ENCODE data around the gene SBF1. TPM values are rescaled to one million over a fixed set of nuclear protein-coding genes. Genes with fewer than 3 reads are reported as not detected.
"Not testable (repeated sequence)": the region's sequence is repeated elsewhere in the genome, so short reads cannot be mapped to it uniquely, and the experiment has no call there.

SBF1 gene
- 118 TPM for total RNA-seq

- DNase-seq (ENCODE audit: low read depth in 2 of 3, low spot score in 2 of 3) = peak; percentile 80 to 88 (median 82)
Measured at GRCh38 chr22:50474710-50475651, at the start of gene SBF1. SBF1 (minus strand) TSS chr22:50475035; CDS start chr22:50474840, 195 bp downstream.

DNA sequence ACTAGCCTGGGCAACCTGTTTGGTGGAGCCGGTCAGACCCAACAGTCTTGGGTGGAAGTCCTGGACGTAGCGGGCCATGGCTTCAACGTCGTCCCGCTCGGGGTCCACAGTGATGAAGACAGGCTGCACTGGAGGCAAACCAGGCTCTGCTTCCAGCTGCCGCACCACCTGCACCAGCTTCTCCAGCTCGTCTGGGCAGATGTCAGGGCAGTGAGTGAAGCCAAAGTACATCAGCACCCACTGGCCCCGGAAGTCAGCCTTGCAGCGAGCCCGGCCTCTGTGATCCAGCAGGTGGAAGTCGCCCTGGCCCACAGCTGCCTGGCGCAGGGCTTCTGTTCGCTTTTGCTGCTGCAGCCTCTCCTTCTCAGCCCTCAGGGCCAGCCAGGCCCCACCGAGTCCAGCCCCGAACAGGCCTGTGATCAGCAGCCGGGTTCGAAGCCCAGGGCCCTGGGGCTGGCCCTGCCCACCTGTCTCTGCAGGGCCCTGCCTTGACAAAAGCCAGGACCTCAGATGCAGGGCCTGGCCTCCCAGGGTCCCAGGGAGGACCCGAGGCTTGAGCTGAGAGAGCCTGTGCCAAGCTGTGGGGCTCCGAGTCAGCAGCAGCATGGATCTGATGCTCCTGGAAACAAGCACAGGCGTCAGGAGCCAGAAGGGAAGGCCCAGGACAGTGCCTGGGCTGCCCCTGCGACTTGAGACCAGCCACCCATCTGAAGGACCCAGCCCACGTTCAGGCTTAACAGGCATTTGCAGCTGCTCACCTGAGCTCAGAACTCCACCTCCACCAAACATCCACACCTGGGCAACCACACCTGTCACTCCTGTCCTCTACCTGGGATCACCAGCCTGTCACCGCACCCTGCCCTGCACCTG, 49.2 kb upstream of the SBF1 start:
- DNase-seq (ENCODE audit: low read depth in 2 of 3, low spot score in 2 of 3) = no peak

DNA sequence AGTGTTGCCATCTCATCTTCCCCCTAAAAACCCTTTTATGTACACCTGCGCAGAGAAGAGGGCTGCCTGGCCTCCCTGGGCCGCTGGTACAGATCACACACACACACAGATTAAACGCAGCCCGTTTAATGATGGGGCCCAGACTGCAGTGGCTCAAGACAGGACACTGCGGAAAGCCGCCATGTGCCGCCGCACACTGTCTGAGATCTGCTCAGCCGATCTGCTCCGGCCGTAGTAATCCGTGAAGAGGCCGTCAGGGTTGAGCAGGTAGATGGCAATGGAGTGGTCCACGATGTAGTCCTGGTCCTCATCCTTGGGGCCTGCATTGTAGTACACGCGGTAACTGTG, 48.6 kb upstream of the SBF1 start:
- DNase-seq (ENCODE audit: low read depth in 2 of 3, low spot score in 2 of 3) = no peak

DNA sequence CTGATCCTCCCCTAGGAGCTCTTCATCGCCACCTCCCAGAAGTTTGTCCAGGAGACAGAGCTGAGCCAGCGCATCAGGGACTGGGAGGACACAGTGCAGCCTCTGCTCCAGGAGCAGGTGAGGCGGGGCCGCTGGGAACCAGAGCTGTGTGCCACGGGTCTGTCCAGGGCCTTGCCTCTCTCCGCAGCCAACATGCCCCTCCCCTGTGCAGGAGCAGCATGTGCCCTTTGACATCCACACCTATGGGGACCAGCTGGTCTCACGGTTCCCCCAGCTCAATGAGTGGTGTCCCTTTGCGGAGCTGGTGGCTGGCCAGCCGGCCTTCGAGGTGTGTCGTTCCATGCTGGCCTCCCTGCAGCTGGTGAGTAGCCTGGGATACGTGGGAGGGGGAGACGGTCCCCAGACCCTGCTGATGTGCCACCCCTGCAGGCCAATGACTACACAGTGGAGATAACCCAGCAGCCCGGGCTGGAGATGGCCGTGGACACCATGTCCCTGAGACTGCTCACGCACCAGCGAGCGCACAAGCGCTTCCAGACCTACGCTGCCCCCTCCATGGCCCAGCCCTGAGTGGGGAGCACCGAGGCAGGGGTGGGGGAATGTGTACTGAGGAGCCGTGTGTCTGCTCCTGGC, 48.1 kb upstream of the SBF1 start:
- no peak for DNase-seq (ENCODE audit: low read depth in 2 of 3, low spot score in 2 of 3)

GRCh38 chr22:50522208-50522805, 47.5 kb upstream of the SBF1 start:
- no peak for DNase-seq (ENCODE audit: low read depth in 2 of 3, low spot score in 2 of 3)

- no peak for DNase-seq (ENCODE audit: low read depth in 2 of 3, low spot score in 2 of 3)
Measured at GRCh38 chr22:50521710-50522109, 46.9 kb upstream of the SBF1 start.

DNA sequence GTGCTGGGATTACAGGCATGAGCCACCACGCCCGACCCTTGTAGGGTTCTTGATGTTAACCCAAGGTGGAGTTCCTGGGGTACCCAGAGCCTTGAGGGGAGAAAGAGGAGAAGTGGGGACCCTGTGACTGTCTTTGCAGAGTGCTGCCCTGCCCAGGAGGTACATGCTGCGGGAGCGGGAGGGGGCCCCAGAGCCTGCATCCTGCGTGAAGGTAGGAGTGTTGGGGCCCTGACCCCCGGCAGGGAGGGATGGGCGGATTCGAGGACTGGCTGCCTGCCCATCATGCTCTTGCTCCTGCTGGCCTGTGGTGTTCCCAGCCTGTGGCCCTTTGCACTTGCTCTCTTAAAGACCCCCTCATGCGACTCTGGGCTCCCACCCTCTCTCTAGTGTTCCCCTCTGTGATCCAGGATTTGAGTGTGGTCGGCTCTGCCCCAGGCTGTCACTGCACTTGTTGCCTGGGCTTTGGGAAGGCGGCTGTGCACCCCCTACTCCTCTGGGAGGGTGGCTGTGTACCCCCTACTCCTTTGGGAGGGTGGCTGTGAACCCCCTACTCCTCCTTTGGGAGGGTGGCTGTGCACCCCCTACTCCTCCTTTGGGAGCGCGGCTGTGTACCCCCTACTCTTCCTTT, 46.1 kb upstream of the SBF1 start:
- DNase-seq (ENCODE audit: low read depth in 2 of 3, low spot score in 2 of 3) = no peak

DNA sequence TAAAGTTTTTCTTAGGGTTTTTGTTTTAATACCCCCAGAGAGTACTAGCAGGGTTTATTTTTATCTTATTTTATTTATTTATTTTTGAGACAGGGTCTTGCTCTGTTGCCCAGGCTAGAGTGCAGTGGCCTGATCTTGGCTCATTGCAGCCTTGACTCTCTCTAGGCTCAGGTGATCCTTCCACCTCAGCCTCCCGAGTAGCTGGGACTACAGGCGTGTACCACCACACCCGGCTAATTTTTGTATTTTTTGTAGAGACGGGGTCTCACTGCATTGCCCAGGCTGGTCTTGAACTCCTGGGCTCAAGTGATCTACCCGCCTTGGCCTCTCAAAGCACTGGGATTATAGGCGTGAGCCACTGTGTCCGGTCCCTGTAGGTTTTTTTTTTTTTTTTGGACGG, 45.3 kb upstream of the SBF1 start:
- DNase-seq (ENCODE audit: low read depth in 2 of 3, low spot score in 2 of 3) = not testable (repeated sequence)

DNA sequence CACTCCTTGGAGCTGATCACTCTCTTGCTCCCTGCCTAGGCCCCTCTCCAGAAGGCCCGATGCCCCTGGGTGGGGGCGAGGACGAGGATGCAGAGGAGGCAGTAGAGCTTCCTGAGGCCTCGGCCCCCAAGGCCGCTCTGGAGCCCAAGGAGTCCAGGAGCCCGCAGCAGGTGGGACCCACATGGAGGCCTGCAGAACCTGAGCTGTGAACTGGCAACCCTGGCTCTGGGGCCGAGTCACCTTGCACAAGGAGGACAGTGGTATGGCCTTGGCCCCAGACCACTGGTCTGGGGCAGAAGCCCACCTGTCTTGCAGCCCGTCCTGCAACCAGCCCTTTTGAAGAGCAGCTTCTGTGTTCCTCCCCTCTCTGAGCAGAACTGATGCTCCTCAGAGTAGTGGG, 44.3 kb upstream of the SBF1 start:
- DNase-seq (ENCODE audit: low read depth in 2 of 3, low spot score in 2 of 3) = no peak

GRCh38 chr22:50518606-50519005, 43.8 kb upstream of the SBF1 start:
- no peak for DNase-seq (ENCODE audit: low read depth in 2 of 3, low spot score in 2 of 3)

DNA sequence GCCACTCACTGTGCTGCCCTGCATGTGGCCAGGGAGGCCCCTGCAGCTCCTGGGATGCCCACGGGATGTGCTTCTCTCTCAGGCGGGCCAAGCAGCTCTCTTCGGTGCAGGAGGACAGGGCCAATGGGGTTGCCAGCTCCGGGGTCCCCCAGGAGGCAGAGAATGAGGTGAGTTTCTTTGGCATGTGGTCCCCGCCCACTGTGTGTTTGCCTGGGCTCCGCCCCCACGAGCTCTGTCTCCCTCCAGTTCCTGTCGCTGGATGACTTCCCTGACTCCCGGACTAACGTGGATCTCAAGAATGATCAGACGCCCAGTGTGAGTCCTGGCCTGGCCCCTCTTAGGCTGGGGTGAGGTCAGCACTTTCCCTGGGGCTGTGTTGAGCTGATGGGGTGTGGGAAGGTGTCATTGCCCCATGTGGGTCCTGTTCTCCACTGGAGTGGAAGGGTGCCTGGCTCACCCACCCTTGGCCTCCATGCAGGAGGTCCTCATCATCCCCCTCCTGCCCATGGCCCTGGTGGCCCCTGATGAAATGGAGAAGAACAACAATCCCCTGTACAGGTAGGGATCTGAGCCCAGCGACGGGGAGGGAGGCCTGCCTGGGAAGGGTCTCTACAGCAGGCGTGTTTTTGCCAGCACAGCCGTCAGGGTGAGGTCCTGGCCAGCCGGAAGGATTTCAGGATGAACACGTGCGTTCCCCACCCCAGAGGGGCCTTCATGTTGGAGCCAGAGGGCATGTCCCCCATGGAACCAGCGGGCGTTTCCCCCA, 42.8 kb upstream of the SBF1 start:
- no peak for DNase-seq (ENCODE audit: low read depth in 2 of 3, low spot score in 2 of 3)

- DNase-seq (ENCODE audit: low read depth in 2 of 3, low spot score in 2 of 3) = no peak
Measured at GRCh38 chr22:50516891-50517290, 42.1 kb upstream of the SBF1 start.

DNA sequence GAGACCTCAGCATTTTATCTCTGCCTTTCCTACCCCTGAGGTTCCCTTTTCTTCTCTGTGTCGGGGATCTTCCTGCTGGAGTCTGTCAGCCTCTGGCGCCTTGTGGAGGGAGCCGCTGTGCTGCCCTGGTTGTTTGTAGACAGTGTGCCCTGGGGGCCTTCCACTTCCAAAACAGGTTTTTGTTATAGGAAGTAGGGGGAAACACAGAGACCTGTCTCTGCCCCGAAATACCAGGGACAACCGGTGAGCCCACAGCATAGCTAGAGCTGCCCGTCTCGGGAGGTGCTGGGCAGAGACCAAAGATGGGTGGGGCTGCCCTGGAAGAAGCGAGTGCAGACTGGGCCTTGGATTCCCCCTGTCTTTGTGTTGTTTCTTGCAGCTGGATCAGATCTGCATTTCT, 41.2 kb upstream of the SBF1 start:
- DNase-seq (ENCODE audit: low read depth in 2 of 3, low spot score in 2 of 3) = no peak

DNA sequence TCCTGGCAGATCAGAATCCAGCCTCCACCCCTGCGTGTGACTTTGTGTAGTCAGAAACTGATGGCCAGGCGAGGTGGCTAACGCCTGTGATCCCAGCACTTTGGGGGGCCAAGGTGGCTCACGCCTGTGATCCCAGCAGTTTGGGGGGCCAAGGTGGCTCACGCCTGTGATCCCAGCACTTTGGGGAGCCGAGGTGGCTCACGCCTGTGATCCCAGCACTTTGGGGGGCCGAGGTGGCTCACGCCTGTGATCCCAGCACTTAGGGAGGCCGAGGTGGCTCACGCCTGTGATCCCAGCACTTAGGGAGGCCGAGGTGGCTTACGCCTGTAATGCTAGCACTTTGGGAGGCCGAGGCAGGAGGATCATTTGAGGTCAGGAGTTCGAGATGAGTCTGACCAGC, 38.3 kb upstream of the SBF1 start:
- DNase-seq (ENCODE audit: low read depth in 2 of 3, low spot score in 2 of 3) = no peak

DNA sequence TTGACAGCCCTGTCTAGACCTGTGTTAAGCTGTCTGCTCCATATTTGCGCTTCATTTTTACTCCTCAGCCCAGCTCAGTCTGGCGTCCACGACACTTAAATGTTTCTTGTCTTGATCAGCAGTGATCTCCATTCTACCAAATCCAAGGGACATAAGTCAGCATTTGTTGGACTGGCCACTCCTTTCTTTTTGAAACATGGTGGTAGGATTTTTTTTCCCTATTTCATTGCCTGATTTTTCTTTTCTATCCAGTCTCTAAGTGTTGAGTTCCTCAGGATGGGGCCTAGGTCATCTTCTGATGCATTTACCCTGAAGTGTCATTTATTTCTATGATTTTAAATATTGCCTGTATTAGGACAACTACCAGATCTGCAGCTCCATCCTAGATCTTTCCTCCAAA, 34.1 kb upstream of the SBF1 start:
- DNase-seq (ENCODE audit: low read depth in 2 of 3, low spot score in 2 of 3) = no peak

- peak; percentile 98 to 99 (median 99) for DNase-seq (ENCODE audit: low read depth in 2 of 3, low spot score in 2 of 3)
Measured at GRCh38 chr22:50507991-50508884, 33.4 kb upstream of the SBF1 start, which contains the start of gene NCAPH2. NCAPH2 (plus strand) TSS chr22:50508224; CDS start chr22:50508338, 114 bp downstream.

- DNase-seq (ENCODE audit: low read depth in 2 of 3, low spot score in 2 of 3) = no peak
Measured at GRCh38 chr22:50507421-50507990, 32.7 kb upstream of the SBF1 start, which contains the start of gene LMF2. LMF2 (minus strand) TSS chr22:50507702; CDS start chr22:50507675, 27 bp downstream.
